AG09319 (cell line): ENCODE measurements around the gene ACIN1.

Experiments
- DNase-seq: peaks from one replicate; pipeline ENCODE4 v3.0.0-alpha.2; 2010; ENCODE audit warnings: low read depth; ENCODE audit errors: extremely low read depth
- CTCF ChIP-seq: IDR thresholded peaks from 2 replicates; pipeline ENCODE4 v1.5.1; 2011; ENCODE audit warnings: low read depth, mild to moderate bottlenecking, inconsistent platforms, low read length, moderate library complexity

ACIN1 gene

GRCh38 chr14:23104070-23104590 is 9.2 kb upstream of the ACIN1 start:
- no peak for TF ChIP-seq CTCF

GRCh38 chr14:23103581-23103980 is 8.6 kb upstream of the ACIN1 start:
- no peak for DNase-seq
- no peak for TF ChIP-seq CTCF

More at GRCh38 chr14:23104070-23104590, 9.2 kb upstream of the ACIN1 start:
- DNase-seq = no peak

- no peak for DNase-seq
Observed at GRCh38 chr14:23102801-23103200, 7.9 kb upstream of the ACIN1 start.

GRCh38 chr14:23101986-23102625 is 7.2 kb upstream of the ACIN1 start:
- TF ChIP-seq CTCF = no peak

More at GRCh38 chr14:23102801-23103200, 7.9 kb upstream of the ACIN1 start:
- no peak for TF ChIP-seq CTCF

GRCh38 chr14:23101213-23101970 is 6.5 kb upstream of the ACIN1 start:
- no peak for DNase-seq
- no peak for TF ChIP-seq CTCF

More at GRCh38 chr14:23101986-23102625, 7.2 kb upstream of the ACIN1 start:
- no peak for DNase-seq

- DNase-seq = no peak
- no peak for TF ChIP-seq CTCF
Observed at GRCh38 chr14:23099212-23099861, 4.4 kb upstream of the ACIN1 start.
